Fibroblast of lung (primary cell): Measurements from ENCODE around the gene LUC7L3.

Experiments used
- CTCF ChIP-seq, 2 donors: IDR thresholded peaks in 1 of 2; conservative IDR thresholded peaks in 1 of 2; 1 replicate in 1 of 2; 2 replicates in 1 of 2; pipeline ENCODE4 v1.5.1; 2011 to 2012; ENCODE audit warnings: low read length in 2 of 2, control low read depth in 1 of 2, inconsistent platforms in 1 of 2, low read depth in 1 of 2, mild to moderate bottlenecking in 1 of 2
- EZH2 ChIP-seq: IDR thresholded peaks from 2 replicates; pipeline ENCODE4 v1.5.1; 2012; ENCODE audit warnings: low read length, control low read depth, mild to moderate bottlenecking; ENCODE audit errors: missing control alignments

GRCh38 chr17:50676065-50676975 lies 43.1 kb upstream of the LUC7L3 start:
- TF ChIP-seq CTCF (conservative IDR thresholded peaks at IDR 0.05 in 1 of 2, IDR thresholded peaks at IDR 0.05 in 1 of 2; ENCODE audit: low read depth in 1 of 2, low read length in 2 of 2) = no peak
- no peak for TF ChIP-seq EZH2
